NCI-H82 (cell line): ENCODE results near the gene HLCS.

Experiments used
- DNase-seq: peaks from one replicate; lab custom pipeline; 2025; lab: John Stamatoyannopoulos, UW

HLCS gene

DNA sequence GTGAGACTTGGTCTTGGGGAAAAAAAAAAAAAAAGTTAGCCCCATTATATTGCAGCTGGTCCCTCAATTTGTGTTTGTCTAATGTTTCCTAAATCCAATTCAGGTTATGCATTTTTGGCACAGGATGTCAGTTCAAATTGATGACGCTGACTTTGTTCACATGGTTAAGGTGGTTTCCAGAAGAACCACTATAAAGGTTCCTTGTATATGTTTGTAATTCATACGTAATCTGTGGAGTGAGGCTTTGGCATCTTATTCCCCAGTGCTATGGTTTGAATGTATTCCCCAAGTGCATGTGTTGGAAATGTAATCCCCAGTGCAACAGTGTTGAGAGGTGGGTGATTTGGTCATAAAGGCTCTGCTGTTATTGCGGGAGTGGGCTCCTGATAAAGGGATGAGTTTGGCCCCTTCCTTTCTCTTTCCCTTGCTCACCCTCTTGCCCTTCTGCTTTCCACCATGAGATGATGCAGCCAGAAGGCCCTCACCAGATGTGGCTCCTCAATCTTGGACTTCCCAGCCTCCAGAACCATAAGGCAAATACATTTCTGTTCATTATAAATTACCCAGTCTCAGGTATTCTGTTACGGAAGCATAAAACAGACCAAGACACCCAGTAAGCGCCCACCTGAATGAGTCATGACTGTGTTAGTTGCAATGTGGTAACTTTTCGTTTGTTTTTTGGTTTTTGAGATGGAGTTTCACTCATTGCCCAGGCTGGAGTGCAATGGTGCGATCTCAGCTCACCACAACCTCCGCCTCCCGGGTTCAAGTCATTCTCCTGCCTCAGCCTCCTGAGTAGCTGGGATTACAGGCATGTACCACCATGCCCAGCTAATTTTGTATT lies 19.5 kb upstream of the HLCS start:
- DNase-seq = no peak

DNA sequence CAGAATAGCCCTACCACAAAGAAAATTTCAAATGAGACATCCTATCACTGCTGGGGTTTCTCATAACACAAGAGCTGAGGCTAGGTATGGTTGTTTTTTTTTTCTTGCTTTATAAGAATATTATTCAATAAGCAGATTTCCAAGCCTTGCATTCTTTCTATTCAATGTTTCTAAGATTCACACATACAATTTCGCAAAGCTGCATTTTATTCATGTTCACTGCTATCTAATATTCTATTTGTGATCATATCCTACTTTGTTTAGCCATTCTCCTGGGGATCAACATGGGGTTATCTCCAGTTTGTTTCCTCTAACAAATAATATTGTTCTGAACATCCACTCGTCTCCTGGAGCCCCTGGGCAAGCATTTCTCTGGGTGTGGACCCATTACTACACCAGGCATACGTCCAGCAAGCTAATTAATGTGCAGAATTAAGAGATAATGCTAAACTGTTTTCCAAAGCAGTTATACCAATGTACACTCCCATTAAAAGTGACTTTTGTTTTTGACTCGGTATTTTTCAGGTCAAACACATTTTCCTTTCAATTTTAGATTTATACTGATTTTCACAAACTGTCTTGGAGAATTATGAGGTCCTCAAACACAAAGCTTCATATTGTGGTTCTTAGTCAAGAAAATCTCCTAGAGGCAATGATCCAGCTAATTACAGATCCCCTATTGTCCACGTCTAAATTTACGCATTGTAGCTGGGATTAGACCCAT lies 15.7 kb upstream of the HLCS start:
- DNase-seq = peak; percentile 12

- no peak for DNase-seq
Measured at GRCh38 chr21:36981049-36981391, 14.6 kb upstream of the HLCS start.

- DNase-seq = no peak
Measured at GRCh38 chr21:36980280-36981048, 14.0 kb upstream of the HLCS start.

DNA sequence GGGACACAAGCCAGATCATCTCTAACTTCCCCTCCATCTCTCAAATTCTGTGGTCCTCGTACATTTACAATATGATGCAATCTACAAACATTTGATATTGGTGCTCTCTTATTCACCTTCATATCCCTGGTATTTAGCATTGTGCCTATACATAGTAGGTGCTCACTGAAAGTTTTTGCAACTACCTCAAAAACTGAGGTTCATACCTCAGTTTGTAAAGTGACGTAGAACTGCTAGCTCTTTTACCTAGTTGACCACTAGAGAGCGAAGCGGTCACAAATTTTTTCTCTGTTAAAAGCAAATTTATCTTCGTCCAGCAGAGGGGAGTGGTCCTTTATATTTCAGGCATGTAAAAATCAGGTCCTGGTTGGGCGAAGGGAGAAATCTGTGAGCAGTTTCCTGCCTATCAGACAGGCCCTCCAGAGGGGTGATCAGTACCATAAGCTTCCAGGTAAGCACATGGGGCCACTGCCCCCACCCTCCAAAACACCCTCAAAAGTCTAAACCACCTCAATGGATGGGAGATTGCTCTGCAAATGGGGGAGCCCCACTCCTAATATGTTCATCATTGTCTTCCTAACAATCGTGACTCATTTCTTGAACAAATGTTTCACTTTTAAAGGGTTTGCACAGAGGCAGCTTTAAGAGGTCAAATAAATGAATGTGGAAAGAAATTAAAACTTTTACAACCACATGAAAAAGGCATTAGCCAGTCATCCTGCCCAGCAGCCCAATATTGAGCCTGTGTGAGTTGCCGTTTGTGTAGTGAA lies 10.6 kb upstream of the HLCS start:
- DNase-seq = peak; percentile 79

GRCh38 chr21:36976228-36976861 lies 9.9 kb upstream of the HLCS start:
- no peak for DNase-seq

DNA sequence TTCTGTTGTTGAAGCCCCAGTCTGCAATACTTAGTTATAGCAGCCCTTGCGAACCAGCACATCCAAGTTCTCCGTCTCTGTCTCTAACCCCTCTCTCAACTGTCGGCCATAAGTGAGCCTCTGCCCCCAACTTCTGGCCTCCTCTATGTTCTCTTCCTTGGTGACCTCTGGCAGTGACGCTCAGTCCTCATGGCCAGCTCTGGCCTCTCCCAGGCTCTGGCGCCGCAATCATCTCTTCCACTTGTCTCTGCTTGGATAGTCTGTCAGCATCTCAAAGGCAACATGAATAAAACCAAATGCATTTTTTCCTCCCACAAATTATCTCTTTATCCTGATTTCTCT lies 8.4 kb upstream of the HLCS start:
- no peak for DNase-seq

GRCh38 chr21:36973986-36974850 lies 7.7 kb upstream of the HLCS start:
- DNase-seq = peak; percentile 74

- no peak for DNase-seq
Measured at GRCh38 chr21:36968976-36969375, 2.5 kb upstream of the HLCS start.

- DNase-seq = no peak
Measured at GRCh38 chr21:36968414-36968813, 1.9 kb upstream of the HLCS start.

- peak; percentile 80 for DNase-seq
Measured at GRCh38 chr21:36966821-36967768, 626 bp upstream of the HLCS start.

DNA sequence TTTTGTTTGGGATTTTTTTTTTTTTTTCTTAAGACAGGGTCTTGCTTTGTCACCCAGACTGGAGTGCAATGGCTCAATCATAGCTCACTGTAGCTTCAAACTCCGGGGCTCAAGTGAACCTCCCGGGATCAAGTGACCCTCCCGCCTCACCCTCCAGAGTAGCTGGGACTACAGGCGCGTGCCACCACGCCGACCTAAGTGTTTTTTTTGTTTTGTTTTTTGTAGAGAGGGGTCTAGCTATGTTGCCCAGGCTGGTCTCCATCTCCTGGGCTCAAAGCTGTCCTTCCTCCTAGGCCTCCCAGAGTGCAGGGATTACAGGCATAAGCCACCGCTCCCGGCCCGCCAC lies 776 bp downstream of the HLCS start:
- no peak for DNase-seq

- no peak for DNase-seq
Measured at GRCh38 chr21:36964827-36965719, 1.4 kb downstream of the HLCS start.

- DNase-seq = no peak
Measured at GRCh38 chr21:36964398-36964797, 2.1 kb downstream of the HLCS start.

DNA sequence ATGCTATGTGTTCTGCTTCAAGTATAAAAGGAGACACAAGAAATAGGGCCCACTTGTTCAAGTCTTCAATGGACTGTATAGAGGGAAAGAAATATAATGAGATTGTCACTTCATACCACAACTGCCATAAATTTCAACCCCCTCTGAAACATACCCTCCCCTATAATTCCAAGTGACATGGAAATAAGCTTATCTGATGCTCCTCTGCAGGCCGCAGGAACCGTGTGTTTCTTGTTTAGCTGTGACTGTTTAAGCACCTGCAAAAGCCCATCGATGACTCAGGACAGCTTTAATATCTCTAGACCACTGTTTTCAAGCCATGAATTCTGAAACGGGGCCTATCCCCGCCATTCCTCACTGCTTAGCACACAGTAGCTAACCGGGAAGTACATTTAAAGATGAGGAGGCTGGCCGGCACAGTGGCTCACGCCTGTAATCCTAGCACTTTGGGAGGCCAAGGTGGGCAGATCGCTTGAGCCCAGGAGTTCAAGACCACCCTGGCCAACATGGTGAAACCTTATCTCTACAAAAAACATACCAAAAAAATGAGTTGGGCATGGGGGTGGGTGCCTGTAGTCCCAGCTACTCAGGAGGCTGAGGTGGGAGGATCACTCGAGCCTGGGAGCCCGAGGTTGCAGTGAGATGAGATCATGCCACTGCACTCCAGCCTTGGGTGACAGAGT lies 4.2 kb downstream of the HLCS start:
- no peak for DNase-seq

- DNase-seq = no peak
Measured at GRCh38 chr21:36960676-36961284, 5.7 kb downstream of the HLCS start.

DNA sequence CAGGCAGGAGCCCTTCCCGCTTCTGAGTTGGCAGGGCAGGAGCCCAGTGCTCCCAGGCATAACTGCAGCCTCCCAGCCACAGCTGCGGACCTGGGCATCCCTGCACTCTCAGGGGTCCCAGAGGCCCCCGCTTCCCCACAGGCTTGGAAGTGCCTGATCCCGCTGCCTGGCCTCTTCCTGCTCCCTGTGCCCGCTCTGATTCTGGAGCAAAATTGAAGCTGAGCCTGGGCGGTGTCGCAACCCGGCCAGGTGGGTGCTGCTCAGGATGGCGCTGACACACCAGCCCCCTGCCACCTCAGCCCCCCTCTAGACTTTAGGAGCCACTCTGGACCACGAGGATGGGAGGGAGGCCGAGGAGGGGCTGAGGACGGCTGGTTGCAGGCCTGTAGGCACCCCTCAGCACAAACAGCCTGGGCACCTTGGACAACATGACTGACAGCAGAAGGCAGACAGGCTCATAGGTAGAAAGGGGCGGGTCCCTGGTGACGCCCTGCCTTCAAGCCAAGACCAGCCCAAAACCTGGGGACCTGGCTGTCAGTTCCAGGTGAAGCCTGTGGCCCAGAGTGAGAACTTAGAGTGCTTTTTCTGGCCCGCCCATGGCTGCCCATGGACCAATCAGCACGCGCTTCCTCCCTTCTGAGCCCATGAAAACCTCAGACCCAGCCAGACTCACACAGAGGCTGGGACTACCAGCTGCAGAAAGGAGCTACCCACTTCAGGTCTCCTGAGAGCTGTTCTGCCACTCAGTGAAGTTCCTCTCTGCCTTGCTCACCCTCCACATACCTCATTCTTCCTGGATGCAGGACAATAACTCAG lies 7.2 kb downstream of the HLCS start:
- DNase-seq = no peak
